ENCODE results near the gene POLR2H.

GRCh38 chr3:184361932-184362667 is 590 bp downstream of the POLR2H start:
- no peak for TF ChIP-seq EP300 (IDR thresholded peaks at IDR 0.05; ENCODE audit: borderline replicate concordance in 1 of 2, control insufficient read depth in 1 of 2, low read depth in 2 of 2, low read length in 2 of 2)
- TF ChIP-seq CTCF (IDR thresholded peaks at IDR 0.05 in 2 of 3, conservative IDR thresholded peaks at IDR 0.05 in 1 of 3; ENCODE audit: control insufficient read depth in 2 of 3, extremely low read depth in 1 of 3, insufficient read depth in 1 of 3, low read depth in 3 of 3, low read length in 3 of 3), result no peak
- no peak for TF ChIP-seq PKNOX1 (IDR thresholded peaks at IDR 0.05)
- TF ChIP-seq LARP7 (IDR thresholded peaks at IDR 0.05), result no peak
- TF ChIP-seq FOXK2 (IDR thresholded peaks at IDR 0.05), result no peak
- peak; percentile 40; the same call in 1 of the 2 replicates for TF ChIP-seq POLR2A (IDR thresholded peaks at IDR 0.05; ENCODE audit: low read depth, low read length)
- no peak for TF ChIP-seq SP1 (IDR thresholded peaks at IDR 0.05; ENCODE audit: low read depth, low read length)
- TF ChIP-seq CEBPB (IDR thresholded peaks at IDR 0.05; ENCODE audit: borderline replicate concordance in 1 of 2, low read depth in 2 of 2, low read length in 2 of 2), result no peak
- no peak for TF ChIP-seq TAF1 (IDR thresholded peaks at IDR 0.05; ENCODE audit: borderline replicate concordance, low read depth, low read length)
- no peak for TF ChIP-seq RAD21 (IDR thresholded peaks at IDR 0.05; ENCODE audit: insufficient read depth, low read depth, low read length)
- TF ChIP-seq REST (IDR thresholded peaks at IDR 0.05; ENCODE audit: low read depth, low read length), result no peak
- TF ChIP-seq MYC (IDR thresholded peaks at IDR 0.05; ENCODE audit: insufficient read depth, insufficient read length, insufficient replicate concordance, low read length, severe bottlenecking), result no peak
- TF ChIP-seq SKIL (IDR thresholded peaks at IDR 0.05; ENCODE audit: low read depth, poor library complexity, severe bottlenecking), result no peak
- TF ChIP-seq FOXM1 (IDR thresholded peaks at IDR 0.05; ENCODE audit: low read depth, low read length), result no peak

Measured in GM12878 (cell line).